ENCODE measurements around the gene HSPA4L.
A peak's percentile ranks its signal among the peaks of the same experiment; 100 is the strongest.

HSPA4L gene

DNA sequence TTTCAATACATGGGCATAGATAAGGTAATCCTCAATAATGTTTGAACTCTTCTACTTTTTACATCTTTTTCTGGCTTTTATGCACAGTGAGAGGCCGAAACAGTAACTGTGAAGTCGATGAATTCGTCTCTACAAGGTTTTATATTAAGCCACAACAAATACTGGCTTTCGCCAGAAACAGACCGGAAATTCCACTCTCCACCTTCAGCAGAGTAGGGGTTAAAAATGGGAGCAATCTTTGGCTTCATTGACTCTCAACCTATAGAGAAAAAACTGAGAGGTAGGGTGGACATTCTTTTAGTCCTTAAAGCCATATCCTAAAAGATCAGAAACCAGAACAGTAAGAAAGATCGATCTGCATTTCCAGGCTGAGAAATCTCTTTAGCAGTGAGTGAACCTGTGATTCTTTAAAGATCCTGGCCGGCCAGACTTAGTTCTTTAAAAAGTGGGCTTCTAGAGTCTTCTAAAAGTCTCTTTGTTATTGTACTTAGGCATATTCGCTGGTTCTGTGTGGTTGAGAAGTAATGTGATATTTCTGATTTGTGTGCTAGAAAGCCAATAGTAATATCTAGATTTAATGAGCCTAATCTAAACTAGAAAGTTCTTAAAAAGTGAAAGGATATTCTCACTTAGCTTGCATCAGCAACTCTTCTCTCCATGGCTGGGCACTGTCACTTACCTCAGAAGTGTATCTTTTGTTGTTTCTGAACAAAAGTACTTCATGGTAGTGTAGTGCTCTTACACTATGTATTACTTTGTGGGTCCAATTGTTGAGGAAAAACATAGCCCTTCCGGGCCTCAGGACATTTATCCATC, 2.0 kb downstream of the HSPA4L start:
- no peak for DNase-seq (ENCODE audit: low read depth, low spot score)

DNA sequence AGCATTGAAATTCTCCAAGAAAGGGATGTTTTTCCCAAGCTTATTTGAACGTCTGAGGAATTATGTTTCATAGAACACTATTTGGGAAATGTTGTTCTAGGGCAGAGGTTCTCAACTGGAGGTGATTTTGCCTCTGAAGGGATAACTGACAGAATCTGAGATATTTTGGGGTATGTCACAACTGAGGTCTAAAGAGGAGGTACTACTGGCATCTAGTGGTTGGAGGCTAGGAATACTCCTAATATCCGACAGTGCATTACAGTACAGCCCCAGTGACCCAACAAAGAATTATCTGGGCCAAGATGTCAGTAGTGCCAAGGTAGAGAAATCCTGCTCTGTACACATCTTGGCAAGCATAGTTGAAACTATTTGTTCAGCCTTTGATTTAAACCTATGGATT, 6.4 kb downstream of the HSPA4L start:
- no peak for DNase-seq (ENCODE audit: low read depth, low spot score)

DNA sequence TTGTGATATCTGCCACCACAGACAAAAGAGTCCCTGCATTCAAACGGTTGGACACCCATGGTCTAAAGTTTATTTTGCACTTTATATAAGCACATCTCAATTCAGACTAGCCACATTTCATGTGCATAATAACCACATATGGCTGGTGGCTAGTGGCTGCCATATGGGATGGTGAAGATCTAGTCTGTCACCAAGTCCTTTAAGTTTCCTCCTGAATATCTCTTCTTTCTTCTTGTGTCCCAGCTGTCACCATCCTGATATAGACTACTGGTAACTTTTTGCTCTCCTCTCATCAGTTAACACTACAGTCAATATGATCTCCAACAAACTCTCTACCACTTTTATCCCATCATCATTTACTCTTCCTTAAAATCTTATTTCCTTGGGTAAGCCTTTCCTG, 9.3 kb downstream of the HSPA4L start:
- DNase-seq (ENCODE audit: low read depth, low spot score), result no peak

GRCh38 chr4:127793528-127793927, 11.4 kb downstream of the HSPA4L start:
- DNase-seq (ENCODE audit: low read depth, low spot score), result no peak

DNA sequence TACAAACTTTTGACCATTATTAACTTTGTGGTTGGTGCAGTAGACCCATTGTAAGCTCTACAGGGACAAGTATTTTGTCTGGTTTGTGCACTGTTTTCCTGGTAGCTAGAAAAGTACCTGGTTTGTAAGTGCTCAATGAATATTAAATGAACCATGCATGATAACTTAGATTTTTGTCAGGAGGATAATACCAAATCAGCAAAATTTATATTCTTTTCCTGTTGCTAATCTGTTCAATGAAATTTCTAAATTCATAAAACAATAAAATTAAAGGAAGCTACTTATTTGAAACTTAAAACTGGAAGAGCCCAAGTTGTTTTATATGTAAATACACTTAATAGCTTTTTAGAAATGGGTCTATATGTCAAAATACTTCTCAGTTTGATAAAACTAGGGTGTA, 17.6 kb downstream of the HSPA4L start:
- no peak for DNase-seq (ENCODE audit: low read depth, low spot score)

DNA sequence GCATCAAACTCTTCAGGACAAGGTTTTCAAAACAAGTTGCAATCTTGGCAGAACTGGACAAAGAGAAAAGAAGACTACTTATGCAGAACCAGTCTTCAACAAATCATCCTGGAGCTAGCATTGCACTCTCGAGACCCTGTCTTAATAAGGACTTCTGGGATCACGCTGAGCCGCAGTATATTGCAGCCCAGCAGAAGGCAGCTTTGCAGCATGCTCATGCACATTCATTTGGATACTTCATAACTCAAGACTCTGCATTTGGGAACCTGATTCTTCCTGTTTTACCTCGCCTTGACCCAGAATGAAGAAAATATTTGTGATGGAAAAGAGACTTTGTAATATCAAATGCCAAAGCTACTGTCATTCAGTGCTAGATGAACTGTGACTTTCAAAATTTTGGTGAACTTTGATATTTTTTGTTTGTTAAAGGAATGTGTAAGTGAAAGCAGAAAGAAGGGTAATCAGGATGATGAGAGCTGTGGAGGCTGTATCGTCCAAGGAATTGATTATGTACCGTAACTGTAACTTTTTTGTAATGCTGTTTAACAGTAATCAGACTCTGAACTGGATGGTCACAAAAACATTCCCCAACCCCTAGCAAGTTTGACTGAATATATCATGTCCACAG, 27.2 kb downstream of the HSPA4L start:
- peak; percentile 1 for DNase-seq (ENCODE audit: low read depth, low spot score)

GRCh38 chr4:127810551-127810950, 28.4 kb downstream of the HSPA4L start:
- DNase-seq (ENCODE audit: low read depth, low spot score), result no peak

DNA sequence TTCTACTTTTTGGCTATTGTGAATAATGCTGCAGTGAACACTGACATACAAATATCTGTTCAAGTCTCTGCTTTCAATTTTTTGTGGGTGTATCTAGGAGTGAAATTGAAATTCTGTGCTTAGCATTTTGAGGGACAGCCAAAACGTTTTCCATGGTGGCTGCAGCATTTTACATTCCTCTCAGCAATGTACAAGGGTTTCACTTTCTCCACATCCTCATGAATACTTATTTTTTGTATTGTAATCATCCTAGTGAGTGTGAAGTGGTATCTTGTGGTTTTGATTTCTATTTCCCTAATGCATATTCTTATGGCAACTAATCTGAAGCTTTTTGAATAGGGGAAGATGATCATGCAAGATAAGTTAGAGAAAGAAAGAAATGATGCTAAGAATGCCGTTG, 40.3 kb downstream of the HSPA4L start:
- DNase-seq (ENCODE audit: low read depth, low spot score), result no peak

- no peak for DNase-seq (ENCODE audit: low read depth, low spot score)
Observed at GRCh38 chr4:127828121-127828520, 46.0 kb downstream of the HSPA4L start.

DNA sequence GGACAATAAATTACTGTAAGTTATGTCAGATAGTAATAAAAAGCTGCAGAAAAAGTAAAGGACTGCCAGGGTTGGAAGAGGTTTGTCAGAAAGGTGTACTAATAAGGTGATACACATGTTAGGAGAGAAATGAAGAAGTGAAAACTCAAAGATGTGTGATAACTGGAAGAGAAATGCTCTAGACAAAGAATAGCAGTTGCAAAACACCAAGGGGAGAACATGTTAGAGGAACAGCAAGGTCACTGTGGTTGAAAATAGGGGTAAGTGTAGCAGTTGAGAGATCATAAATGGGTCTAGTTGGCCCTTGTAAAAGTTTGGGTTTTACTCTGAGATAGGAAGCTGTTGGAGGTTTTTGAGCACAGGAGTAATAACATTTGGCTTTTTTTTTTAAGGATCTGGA, 46.9 kb downstream of the HSPA4L start:
- DNase-seq (ENCODE audit: low read depth, low spot score), result no peak

GRCh38 chr4:127832585-127832984, 50.5 kb downstream of the HSPA4L start:
- DNase-seq (ENCODE audit: low read depth, low spot score), result no peak

GRCh38 chr4:127843704-127844600, 61.8 kb downstream of the HSPA4L start:
- no peak for DNase-seq (ENCODE audit: low read depth, low spot score)

- DNase-seq (ENCODE audit: low read depth, low spot score), result no peak
Observed at GRCh38 chr4:127844601-127845116, 62.5 kb downstream of the HSPA4L start.

DNA sequence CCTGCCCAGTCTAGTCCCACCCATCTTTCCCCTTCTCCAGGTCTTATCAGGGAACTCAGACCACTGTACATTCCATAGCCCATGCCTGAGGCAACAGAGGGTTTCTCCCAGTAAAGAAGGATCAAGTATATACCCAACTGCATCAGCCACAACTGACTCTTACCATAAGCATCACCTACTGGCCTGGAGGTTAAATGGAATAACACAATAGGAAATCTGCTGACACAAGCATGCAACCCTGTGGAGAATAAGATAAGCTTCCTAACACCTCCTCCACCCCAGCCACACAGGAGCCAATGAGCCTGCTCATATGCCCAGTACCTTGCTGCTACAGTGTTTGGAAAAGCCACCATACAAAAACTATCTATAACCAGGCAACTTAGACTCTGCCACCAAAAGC, 63.9 kb downstream of the HSPA4L start:
- DNase-seq (ENCODE audit: low read depth, low spot score), result no peak

GRCh38 chr4:127846765-127847164, 64.6 kb downstream of the HSPA4L start:
- no peak for DNase-seq (ENCODE audit: low read depth, low spot score)

GRCh38 chr4:127849505-127850234, 67.5 kb downstream of the HSPA4L start:
- no peak for DNase-seq (ENCODE audit: low read depth, low spot score)

- DNase-seq (ENCODE audit: low read depth, low spot score), result no peak
Observed at GRCh38 chr4:127852661-127853060, 70.5 kb downstream of the HSPA4L start.

GRCh38 chr4:127856196-127856812, 74.2 kb downstream of the HSPA4L start:
- DNase-seq (ENCODE audit: low read depth, low spot score), result no peak

DNA sequence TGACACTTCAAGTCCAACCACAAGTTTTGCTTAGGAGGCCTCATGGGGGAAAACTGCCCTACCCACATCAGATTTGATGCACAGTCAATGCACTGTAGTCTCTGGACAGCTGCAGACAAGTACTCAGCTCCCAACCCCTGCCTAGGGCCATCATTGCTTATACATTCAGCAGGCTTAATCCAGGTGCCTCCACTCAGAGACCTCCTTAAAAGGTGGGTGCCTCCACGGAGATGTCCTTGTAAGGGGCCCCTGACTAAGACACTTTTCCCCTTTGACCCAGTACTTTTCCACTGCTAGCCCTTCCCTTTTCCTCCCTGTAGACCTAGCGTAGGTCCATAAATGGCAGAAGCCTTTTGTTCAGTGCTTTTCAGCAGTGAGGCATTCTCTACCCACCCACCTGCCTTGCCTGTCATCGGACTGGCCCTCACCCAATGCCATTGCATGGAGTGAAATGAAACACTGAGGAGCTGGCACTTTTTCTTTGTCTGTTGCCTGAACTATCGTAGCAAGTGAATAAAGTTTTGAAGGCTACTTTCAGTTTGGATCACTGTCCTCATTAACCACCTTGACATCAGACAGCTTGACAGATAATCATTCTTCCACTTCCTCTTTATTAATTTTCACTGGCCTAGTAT, 74.8 kb downstream of the HSPA4L start:
- no peak for DNase-seq (ENCODE audit: low read depth, low spot score)

DNA sequence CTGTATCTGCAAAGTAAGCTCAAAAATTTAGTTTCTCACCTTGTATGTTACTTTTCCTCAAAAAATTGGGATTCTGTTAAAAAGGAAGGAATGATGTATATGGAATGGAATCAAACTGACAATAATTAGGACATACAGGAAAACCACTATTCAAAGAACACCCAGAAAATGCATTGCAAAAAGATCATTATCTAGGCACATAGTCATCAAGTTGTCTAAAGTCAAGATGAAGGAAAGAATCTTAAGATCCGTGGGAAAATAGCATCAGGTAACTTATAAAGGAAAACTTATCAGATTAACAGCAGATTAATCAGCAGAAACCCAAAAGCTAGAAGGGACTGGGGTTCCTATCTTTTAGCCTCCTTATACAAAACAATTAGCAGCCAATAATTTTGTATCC, 75.5 kb downstream of the HSPA4L start:
- DNase-seq (ENCODE audit: low read depth, low spot score), result no peak

DNA sequence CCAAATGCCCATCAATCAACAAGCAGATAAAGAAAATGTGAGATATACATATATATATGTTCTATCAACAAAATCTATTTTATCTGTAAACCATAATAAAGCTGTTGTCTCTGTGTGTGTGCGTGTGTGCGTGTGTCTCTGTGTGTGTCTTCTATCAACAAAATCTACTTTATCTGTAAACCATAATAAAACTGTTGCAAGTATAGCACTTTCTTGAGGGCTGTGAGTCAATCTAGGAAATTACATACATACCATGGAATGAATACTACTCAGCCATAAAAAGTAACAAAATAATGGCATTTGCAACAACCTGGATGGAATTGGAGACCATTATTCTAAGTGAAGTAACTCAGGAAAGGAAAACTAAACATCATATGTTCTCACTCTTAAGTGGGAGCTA, 86.1 kb downstream of the HSPA4L start:
- DNase-seq (ENCODE audit: low read depth, low spot score), result no peak
